ENCODE measurements around the gene PELI2. TPM values are rescaled to one million over a fixed set of nuclear protein-coding genes. Genes with fewer than 3 reads are reported as not detected.

PELI2 gene
- polyA plus RNA-seq, 1 donor (not counting 4 experiments of a cell fraction or from before 2014, with no cell fraction given): not detected

GRCh38 chr14:56143025-56143424, 24.8 kb downstream of the PELI2 start:
- H3K27ac ChIP-seq (ENCODE audit: control insufficient read depth, insufficient read depth, low read length): no peak overlapping the region
- H3K4me2 ChIP-seq (ENCODE audit: control insufficient read depth, extremely low read depth, insufficient read depth, low read depth, low read length): no peak overlapping the region
- dilution Hi-C loops (cut with MboI; ENCODE audit: extremely low pct_ligation_motif_present, low sequenced_read_pairs): no loop called here
- H3K9me1 ChIP-seq (ENCODE audit: control insufficient read depth, extremely low read depth, insufficient read depth, low read length): no peaks in the 10 kb centered on the region
- no peaks in the 10 kb centered on the region for H3K9me3 ChIP-seq (ENCODE audit: control insufficient read depth, low read depth, low read length)
- H3K27me3 ChIP-seq (ENCODE audit: control insufficient read depth, extremely low read depth, insufficient read depth, low read length): peaks cover 4% of the 10 kb centered on the region
- no peaks in the 10 kb centered on the region for H4K20me1 ChIP-seq (ENCODE audit: control insufficient read depth, extremely low read depth, insufficient read depth, low read length)
- no peak overlapping the region for H3K4me3 ChIP-seq (ENCODE audit: control insufficient read depth in 2 of 3, extremely low read depth in 1 of 3, insufficient read depth in 2 of 3, low read depth in 1 of 3, low read length in 3 of 3)
- FAIRE-seq (no peak), DNase-seq (ENCODE audit: low read depth, low spot score) (no peak)
- H3K4me1 ChIP-seq (ENCODE audit: control insufficient read depth, extremely low read depth, insufficient read depth, low read length): no peaks in the 10 kb centered on the region
- no peaks in the 10 kb centered on the region for H3K36me3 ChIP-seq (ENCODE audit: control insufficient read depth in 2 of 2, extremely low read depth in 1 of 2, insufficient read depth in 2 of 2, low read length in 2 of 2)
- TF ChIP-seq CTCF (optimal IDR thresholded peaks at IDR 0.05 in 1 of 3, IDR thresholded peaks at IDR 0.05 in 1 of 3, conservative IDR thresholded peaks at IDR 0.05 in 1 of 3; ENCODE audit: extremely low read depth in 1 of 3, insufficient read depth in 2 of 3, low read length in 3 of 3) (no peak), EZH2 (IDR thresholded peaks at IDR 0.05; ENCODE audit: low read length) (no peak)
- no peak overlapping the region for H3K9ac ChIP-seq (ENCODE audit: control insufficient read depth, extremely low read depth, insufficient read depth, low read length)
- H2AFZ ChIP-seq (ENCODE audit: control insufficient read depth, low read length): no peak overlapping the region
- no peaks in the 10 kb centered on the region for H3K79me2 ChIP-seq (ENCODE audit: control insufficient read depth, insufficient read depth, low read length)

GRCh38 chr14:56144176-56144575, 26.0 kb downstream of the PELI2 start:
- no peak overlapping the region for H3K4me2 ChIP-seq (ENCODE audit: control insufficient read depth, extremely low read depth, insufficient read depth, low read depth, low read length)
- no peaks in the 10 kb centered on the region for H4K20me1 ChIP-seq (ENCODE audit: control insufficient read depth, extremely low read depth, insufficient read depth, low read length)
- FAIRE-seq (no peak), DNase-seq (ENCODE audit: low read depth, low spot score) (no peak)
- H3K4me1 ChIP-seq (ENCODE audit: control insufficient read depth, extremely low read depth, insufficient read depth, low read length): no peaks in the 10 kb centered on the region
- H3K79me2 ChIP-seq (ENCODE audit: control insufficient read depth, insufficient read depth, low read length): no peaks in the 10 kb centered on the region
- no peaks in the 10 kb centered on the region for H3K9me1 ChIP-seq (ENCODE audit: control insufficient read depth, extremely low read depth, insufficient read depth, low read length)
- H3K4me3 ChIP-seq (ENCODE audit: control insufficient read depth in 2 of 3, extremely low read depth in 1 of 3, insufficient read depth in 2 of 3, low read depth in 1 of 3, low read length in 3 of 3): no peak overlapping the region
- H3K9me3 ChIP-seq (ENCODE audit: control insufficient read depth, low read depth, low read length): no peaks in the 10 kb centered on the region
- dilution Hi-C loops (cut with MboI; ENCODE audit: extremely low pct_ligation_motif_present, low sequenced_read_pairs): no loop called here
- TF ChIP-seq EZH2 (IDR thresholded peaks at IDR 0.05; ENCODE audit: low read length): no peak
- no peak for TF ChIP-seq CTCF (optimal IDR thresholded peaks at IDR 0.05 in 1 of 3, IDR thresholded peaks at IDR 0.05 in 1 of 3, conservative IDR thresholded peaks at IDR 0.05 in 1 of 3; ENCODE audit: extremely low read depth in 1 of 3, insufficient read depth in 2 of 3, low read length in 3 of 3)
- no peak overlapping the region for H3K9ac ChIP-seq (ENCODE audit: control insufficient read depth, extremely low read depth, insufficient read depth, low read length)
- H3K27me3 ChIP-seq (ENCODE audit: control insufficient read depth, extremely low read depth, insufficient read depth, low read length): peaks cover 4% of the 10 kb centered on the region
- no peak overlapping the region for H3K27ac ChIP-seq (ENCODE audit: control insufficient read depth, insufficient read depth, low read length)
- H2AFZ ChIP-seq (ENCODE audit: control insufficient read depth, low read length): no peak overlapping the region
- no peaks in the 10 kb centered on the region for H3K36me3 ChIP-seq (ENCODE audit: control insufficient read depth in 2 of 2, extremely low read depth in 1 of 2, insufficient read depth in 2 of 2, low read length in 2 of 2)

Data from keratinocyte (primary cell).